Activated CD8-positive, alpha-beta memory T cell treated with anti-CD3 and anti-CD28 coated beads for 48 hours (primary cell): ENCODE results near the gene CACNA1G.

Source experiments
- DNase-seq, 3 experiments: peaks; one replicate each; pipeline ENCODE4 v3.0.0-alpha.2; 2020; ENCODE audit warnings: low read depth in 2 of 3, low spot score in 2 of 3

CACNA1G gene

GRCh38 chr17:50665838-50666237 lies 105.3 kb downstream of the CACNA1G start:
- no peak for DNase-seq

- DNase-seq: no peak
These were observed 105.8 kb downstream of the CACNA1G start for GRCh38 chr17:50666316-50666715.

GRCh38 chr17:50667259-50668024 lies 106.9 kb downstream of the CACNA1G start:
- no peak for DNase-seq

- no peak for DNase-seq
These were observed 107.7 kb downstream of the CACNA1G start for GRCh38 chr17:50668025-50668837.

- DNase-seq: no peak
These were observed 108.5 kb downstream of the CACNA1G start for GRCh38 chr17:50668838-50669581.

GRCh38 chr17:50672071-50672470 lies 111.6 kb downstream of the CACNA1G start:
- DNase-seq: no peak

GRCh38 chr17:50672831-50673551 lies 112.5 kb downstream of the CACNA1G start:
- no peak for DNase-seq

GRCh38 chr17:50675190-50675589 lies 114.7 kb downstream of the CACNA1G start:
- DNase-seq: no peak

- no peak for DNase-seq
These were observed 115.1 kb downstream of the CACNA1G start for GRCh38 chr17:50675627-50676026.

- DNase-seq: no peak
These were observed 115.8 kb downstream of the CACNA1G start for GRCh38 chr17:50676065-50676975.
